ENCODE data around the gene PHIP. TPM values are rescaled to one million over a fixed set of nuclear protein-coding genes. Genes with fewer than 3 reads are reported as not detected.

Gene PHIP
- total and polyA plus RNA-seq, 10 of the 15 experiments (the other 5 are each of a cell fraction or from before 2014, with no cell fraction given): 8.5 to 34.6 (median 17.9) TPM

DNA sequence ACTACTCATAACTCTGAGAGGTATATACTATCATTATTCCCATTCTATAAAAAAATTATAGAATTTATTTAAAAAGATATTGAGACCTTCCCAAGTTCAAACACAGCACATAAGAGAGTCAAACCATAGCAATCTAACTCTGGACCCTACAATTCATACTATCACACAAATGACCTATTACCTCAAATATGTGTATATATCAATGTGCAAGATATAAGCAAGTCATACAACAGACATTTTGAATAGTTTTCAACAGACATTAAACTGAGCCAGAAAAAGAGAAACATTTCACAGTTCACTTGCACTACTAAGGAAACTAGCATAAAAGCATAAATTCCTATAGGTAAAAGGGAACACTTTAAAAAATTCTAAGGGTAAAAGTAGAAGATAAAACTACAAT lies 11.7 kb downstream of the PHIP start:
- Histone ChIP-seq H3K4me1 (ENCODE audit: control insufficient read depth, insufficient read depth, low read length) (peaks cover 13% of the 10 kb centered on the region), H3K4me3 (no peak overlapping the region), H3K4me2 (ENCODE audit: control insufficient read depth, insufficient read depth) (no peak overlapping the region), H4K20me1 (ENCODE audit: control insufficient read depth, insufficient read depth) (no peaks in the 10 kb centered on the region), H3K9me3 (replicated peaks; ENCODE audit: control insufficient read depth, insufficient read depth, low read length) (no peaks in the 10 kb centered on the region), H3K27me3 (replicated peaks in 1 of 2; ENCODE audit: control insufficient read depth in 2 of 2, insufficient read depth in 2 of 2, low read length in 1 of 2) (no peaks in the 10 kb centered on the region), H3K27ac (ENCODE audit: control insufficient read depth, insufficient read depth) (no peak overlapping the region), H3K9ac (ENCODE audit: control insufficient read depth, insufficient read depth, low read length) (no peak overlapping the region), H3K79me2 (ENCODE audit: control insufficient read depth, insufficient read depth, low read length) (peaks cover 61% of the 10 kb centered on the region), H3K36me3 (ENCODE audit: control insufficient read depth in 2 of 2, insufficient read depth in 2 of 2, low read length in 1 of 2) (peaks cover 0 to 11% of the 10 kb centered on the region in 2 experiments; a peak in 2 of 4 replicates), H2AFZ (ENCODE audit: control insufficient read depth, low read depth, low read length) (no peak overlapping the region)
- SMC1A ChIA-PET (ENCODE audit: uncharacterized antibody, unreplicated experiment): interaction anchor here (0.6 to 2.1 kb wide), 3 partner anchors 10 to 56 kb away, joined by 3 to 11 read pairs (median 4); no protein-coding TSS in a partner anchor
- POLR2A ChIA-PET: no interaction called here
- FAIRE-seq (no peak), DNase-seq (ENCODE audit: low read depth, low spot score) (no peak), ATAC-seq (no peak)
- CTCF ChIA-PET: no interaction called here
- in situ Hi-C loops (cut with MboI) (no loop called here), intact Hi-C loops (cut with micrococcal nuclease; ENCODE audit: unreplicated experiment) (no loop called here)
- RAD21 ChIA-PET (ENCODE audit: unreplicated experiment): interaction anchor here (1.0 kb wide), 1 partner anchor 10 kb away, joined by 3 read pairs; no protein-coding TSS in a partner anchor
- no TSS peak for BruUV-seq (replicated peaks)
- no peak for TF ChIP-seq TBL1XR1 (IDR thresholded peaks at IDR 0.05; ENCODE audit: low read depth, low read length)
- TF ChIP-seq ZBED1 (IDR thresholded peaks at IDR 0.05; ENCODE audit: borderline replicate concordance): no peak
- no peak for TF ChIP-seq CREM (IDR thresholded peaks at IDR 0.05; ENCODE audit: low read depth)
- TF ChIP-seq SPI1 (IDR thresholded peaks at IDR 0.05; ENCODE audit: borderline replicate concordance, insufficient read depth, low read depth, low read length): no peak
- TF ChIP-seq HDAC6 (IDR thresholded peaks at IDR 0.05; ENCODE audit: unreplicated experiment): no peak
- TF ChIP-seq GABPA (IDR thresholded peaks at IDR 0.05; ENCODE audit: low read depth): no peak
- no peak for TF ChIP-seq MEF2B (IDR thresholded peaks at IDR 0.05; ENCODE audit: partially characterized antibody, poor library complexity, severe bottlenecking)
- TF ChIP-seq ELK1 (IDR thresholded peaks at IDR 0.05; ENCODE audit: low read depth, low read length): no peak
- TF ChIP-seq BCL3 (IDR thresholded peaks at IDR 0.05; ENCODE audit: borderline replicate concordance, insufficient read depth, low read depth, low read length, poor library complexity, severe bottlenecking): no peak

Data from GM12878 (cell line).